Ovary (tissue), 10 donors: ENCODE data around the gene SMIM14. TPM values are rescaled to one million over a fixed set of nuclear protein-coding genes. Genes with fewer than 3 reads are reported as not detected.
"Not testable (repeated sequence)": the region's sequence is repeated elsewhere in the genome, so short reads cannot be mapped to it uniquely, and the experiment has no call there.

Experiments
- DNase-seq, 5 donors: peaks; one replicate each; pipeline ENCODE4 v3.0.0-alpha.2; 2019 to 2020
- H3K27ac ChIP-seq, 2 donors: fragments of 200-600 bp; one replicate each; pipeline versions ENCODE4 v1.5.1 to v1.8.0; 2019 to 2022
- H3K27me3 ChIP-seq: fragments of 200-600 bp; one replicate; pipeline ENCODE4 v1.8.0; 2022
- H3K36me3 ChIP-seq: fragments of 200-600 bp; sonication (generic); one replicate; pipeline ENCODE4 v1.5.1; 2019
- H3K4me1 ChIP-seq: one replicate; pipeline ENCODE4 v1.8.1; 2013; ENCODE audit warnings: mild to moderate bottlenecking, moderate library complexity; ENCODE audit not compliant: insufficient read depth
- H3K4me3 ChIP-seq: fragments of 200-600 bp; sonication (generic); one replicate; pipeline ENCODE4 v1.5.1; 2017
- H3K9me3 ChIP-seq, 2 donors: fragments of 200-600 bp in 1 of 2; sonication (generic) in 1 of 2; one replicate each; pipeline versions ENCODE4 v1.5.1 to v1.8.1; 2013 to 2019; ENCODE audit warnings: mild to moderate bottlenecking in 1 of 2, moderate library complexity in 1 of 2
- CTCF ChIP-seq, 3 donors: fragments of 450-650 bp in 2 of 3; fragments of 200-600 bp in 1 of 3; IDR thresholded peaks; one replicate each; pipeline versions ENCODE4 v1.5.1 to v1.8.0; 2016 to 2022; ENCODE audit warnings: antibody characterized with exemption in 3 of 3, mild to moderate bottlenecking in 1 of 3
- EP300 ChIP-seq: sonication (generic); formaldehyde crosslinking; IDR thresholded peaks from one replicate; pipeline ENCODE4 v1.6.1; 2017; ENCODE audit warnings: antibody characterized with exemption
- POLR2A ChIP-seq: fragments of 450-650 bp; IDR thresholded peaks from one replicate; pipeline ENCODE4 v1.6.1; 2017; ENCODE audit warnings: antibody characterized with exemption, mild to moderate bottlenecking, moderate library complexity
- WGBS, 3 donors: extraction: QIAGEN DNeasy Blood & Tissue Kit in 1 of 3; methylation state at CpG; one replicate each; pipeline versions ENCODE4 v1.1.5 to v1.1.7; 2013 to 2017; 5-methylcytosine and 5-hydroxymethylcytosine counted together
- intact Hi-C, 4 donors: fragments of 100-400 bp; cut with DNase I; formaldehyde crosslinking; loops; one replicate each; pipeline versions ENCODE4 v1.11.0 to v1.15.1; 2022 to 2023
- long read RNA-seq, 3 donors: library from polyadenylated mRNA in 2 of 3; unstranded in 2 of 3; transcript quantifications; one replicate each; pipeline ENCODE4 v2.0.0 and lab custom pipeline, GENCODE V29; 2021 to 2026
- polyA plus RNA-seq, 2 donors: library from polyadenylated mRNA; stranded (reverse); fragments of 200-250 nt in 1 of 2; fragments of 350-450 nt in 1 of 2; fragmentation: Illumina TruSeq in 1 of 2; extraction: RNeasy Lipid Tissue Mini Kit (QIAGEN cat#74804) in 1 of 2; gene quantifications; one replicate each; pipeline ENCODE4 v1.2.3, GENCODE V29; 2013 to 2014
- total RNA-seq, 7 donors: library from RNA; depleted of rRNA in 2 of 7; stranded (reverse); fragments of >200 nt in 2 of 7; fragmentation: NEBNext Ultra II Directional in 3 of 7; extraction: Animal tissue kit (Norgen Biotek cat#: 25700) in 3 of 7; gene quantifications; one replicate each; pipeline versions ENCODE4 v1.1.0 to v1.2.4, GENCODE V29; 2016 to 2023
- donor health status: DM: no; HTN: no; CAD: no; lungs with moderate emphysema.
- donor health status: DM: no; HTN: no; CAD: no.
- donor health status: Bipolar disorder and iron deficiency.
- donor health status: DM: yes; HTN: yes; CAD: no.
- donor health status: DM: no; HTN: no; CAD: no.
- donor health status: DM: yes; HTN: yes; CAD: no.

SMIM14 gene
- total RNA-seq, result 10 to 100 TPM; 27.0 to 63.1 (median 56.9) TPM
- polyA plus RNA-seq, result 10 to 100 TPM; 18.8 to 83.6 TPM
- long read RNA-seq, donor 1, full-length matches to known transcripts, result 713 of 764 reads
- long read RNA-seq, donor 1, partial matches to known transcripts, result 13 of 764 reads
- long read RNA-seq, donor 1, other reads (novel, unspliced or antisense), result 38 of 764 reads
- long read RNA-seq, donor 2, full-length matches to known transcripts, result 20 of 20 reads
- long read RNA-seq, donor 2, partial matches to known transcripts, result 0 of 20 reads
- long read RNA-seq, donor 2, other reads (novel, unspliced or antisense), result 0 of 20 reads
- long read RNA-seq, donor 3, full-length matches to known transcripts, result 88 of 108 reads
- long read RNA-seq, donor 3, partial matches to known transcripts, result 1 of 108 reads
- long read RNA-seq, donor 3, other reads (novel, unspliced or antisense), result 19 of 108 reads

- Histone ChIP-seq H3K4me3 (peak within 1 kb of the TSS; percentile 94), H3K27ac (peak within 1 kb of the TSS; percentile 96 to 98), H3K36me3 (no peaks in the 10 kb centered on the region), H3K4me1 (peaks cover 3% of the 10 kb centered on the region), H3K9me3 (no peaks in the 10 kb centered on the region), H3K27me3 (no peaks in the 10 kb centered on the region)
- intact Hi-C loops, result loop anchor here (2.0 to 10.0 kb wide), 3 partner anchors 111 to 114 kb away; partner anchors contain the start of gene UGDH (in 4 of the 4)
- DNase-seq, result peak; percentile 99
- WGBS, 3 donors, result 0 to 1% (median 1%) methylated on average over 58 to 75 of the region's 75 CpGs
- TF ChIP-seq CTCF (IDR thresholded peaks at IDR 0.05), result peak in 2 of 3 donors; percentile 41 to 66
- TF ChIP-seq EP300, result peak; percentile 87
- TF ChIP-seq POLR2A, result peak; percentile 88
These were observed at the start of gene SMIM14 for GRCh38 chr4:39638354-39639239. Gene SMIM14 (minus strand): TSS chr4:39638865. CDS start chr4:39605145, 33,720 bp downstream.

- no peaks in the 10 kb centered on the region for H3K9me3 ChIP-seq
- H3K4me1 ChIP-seq, result no peaks in the 10 kb centered on the region
- no peaks in the 10 kb centered on the region for H3K36me3 ChIP-seq
- DNase-seq, result no peak
- H3K27ac ChIP-seq, result no peak overlapping the region
- H3K4me3 ChIP-seq, result no peak overlapping the region
- TF ChIP-seq EP300, result no peak
- TF ChIP-seq POLR2A, result no peak
- TF ChIP-seq CTCF (IDR thresholded peaks at IDR 0.05), result no peak
- intact Hi-C loops, result no loop called here
- H3K27me3 ChIP-seq, result no peaks in the 10 kb centered on the region
These were observed 48.3 kb upstream of the SMIM14 start for GRCh38 chr4:39687014-39687413.

GRCh38 chr4:39685990-39686389, 47.3 kb upstream of the SMIM14 start:
- Histone ChIP-seq H3K9me3 (no peaks in the 10 kb centered on the region), H3K4me3 (no peak overlapping the region), H3K4me1 (no peaks in the 10 kb centered on the region), H3K36me3 (no peaks in the 10 kb centered on the region), H3K27me3 (no peaks in the 10 kb centered on the region), H3K27ac (no peak overlapping the region)
- WGBS, 3 donors, result 0 to 40% (median 0%) methylated on average over 1 of the region's 1 CpG
- intact Hi-C loops, result no loop called here
- DNase-seq, result no peak
- no peak for TF ChIP-seq CTCF (IDR thresholded peaks at IDR 0.05)
- no peak for TF ChIP-seq POLR2A
- TF ChIP-seq EP300, result no peak

DNA sequence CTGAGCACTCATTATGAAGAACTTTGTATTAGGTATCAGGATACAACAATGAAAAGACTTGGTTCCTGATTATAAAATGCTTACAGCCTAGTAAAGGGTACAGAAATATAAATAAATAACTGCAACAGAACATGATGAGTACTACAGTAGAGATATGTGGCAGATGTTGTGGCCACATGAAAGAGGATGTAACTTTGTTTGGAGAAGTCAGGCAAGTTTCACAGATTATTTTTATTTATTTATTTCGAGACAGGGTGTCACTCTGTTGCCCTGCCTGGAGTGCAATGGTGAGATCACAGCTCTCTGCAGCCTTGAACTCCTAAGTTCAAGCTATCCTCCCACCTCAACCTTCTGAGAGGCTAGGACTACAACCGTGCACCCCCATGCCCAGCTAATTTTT, 43.5 kb upstream of the SMIM14 start:
- Histone ChIP-seq H3K27me3 (no peaks in the 10 kb centered on the region), H3K4me1 (no peaks in the 10 kb centered on the region), H3K4me3 (no peak overlapping the region), H3K27ac (no peak overlapping the region), H3K9me3 (no peaks in the 10 kb centered on the region), H3K36me3 (no peaks in the 10 kb centered on the region)
- TF ChIP-seq CTCF (IDR thresholded peaks at IDR 0.05) (no peak), POLR2A (no peak), EP300 (no peak)
- DNase-seq, result no peak
- intact Hi-C loops, result no loop called here
- WGBS, 3 donors, result 12 to 40% (median 12%) methylated on average over 2 of the region's 2 CpGs

DNA sequence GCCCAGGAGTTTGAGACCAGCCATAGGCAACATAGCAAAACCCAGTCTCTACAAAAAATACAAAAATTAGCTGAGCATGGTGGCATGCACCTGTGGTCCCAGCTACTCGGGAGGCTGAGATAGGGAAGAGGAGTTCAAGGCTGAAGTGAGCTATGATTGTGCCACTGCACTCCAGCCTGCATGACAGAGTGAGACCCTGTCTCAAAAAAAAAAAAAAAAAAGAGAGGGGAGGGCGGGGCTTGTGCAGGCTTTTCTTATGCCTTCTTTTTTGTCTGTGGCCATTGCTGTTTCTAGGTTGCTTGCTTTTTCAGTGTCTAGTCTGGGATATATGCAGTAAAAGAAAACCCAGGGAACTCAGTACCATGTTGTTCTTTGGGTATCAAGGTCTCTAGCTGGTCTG, 42.3 kb upstream of the SMIM14 start:
- intact Hi-C loops, result not testable (repeated sequence)

DNA sequence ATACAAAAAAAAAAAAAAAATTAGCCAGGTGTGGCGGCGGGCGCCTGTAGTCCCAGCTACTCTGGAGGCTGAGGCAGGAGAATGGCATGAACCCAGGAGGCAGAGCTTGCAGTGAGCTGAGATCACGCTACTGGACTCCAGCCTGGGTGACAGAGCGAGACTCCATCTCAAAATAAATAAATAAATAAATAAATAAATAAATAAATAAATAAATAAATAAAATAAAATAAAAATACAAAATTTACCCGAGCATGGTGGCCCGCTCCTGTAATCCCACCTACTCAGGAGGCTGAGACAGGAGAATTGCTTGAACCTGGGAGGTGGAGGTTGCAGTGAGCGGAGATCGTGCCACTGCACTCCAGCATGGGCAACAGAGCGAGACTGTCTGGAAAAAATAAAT, 37.0 kb upstream of the SMIM14 start:
- DNase-seq, intact Hi-C loops, H3K36me3 ChIP-seq, H3K4me1 ChIP-seq, H3K27ac ChIP-seq, H3K4me3 ChIP-seq, H3K9me3 ChIP-seq, H3K27me3 ChIP-seq: not testable (repeated sequence)
- 91 to 96% (median 93%) methylated on average over 10 of the region's 10 CpGs for WGBS, 3 donors

More for the DNA sequence above, 42.3 kb upstream of the SMIM14 start:
- not testable (repeated sequence) for H3K9me3 ChIP-seq, H3K4me1 ChIP-seq, H3K36me3 ChIP-seq, DNase-seq, H3K27me3 ChIP-seq, H3K27ac ChIP-seq, H3K4me3 ChIP-seq
- whole genome bisulfite sequencing, 3 donors, result 68 to 72% (median 70%) methylated on average over 2 of the region's 2 CpGs

DNA sequence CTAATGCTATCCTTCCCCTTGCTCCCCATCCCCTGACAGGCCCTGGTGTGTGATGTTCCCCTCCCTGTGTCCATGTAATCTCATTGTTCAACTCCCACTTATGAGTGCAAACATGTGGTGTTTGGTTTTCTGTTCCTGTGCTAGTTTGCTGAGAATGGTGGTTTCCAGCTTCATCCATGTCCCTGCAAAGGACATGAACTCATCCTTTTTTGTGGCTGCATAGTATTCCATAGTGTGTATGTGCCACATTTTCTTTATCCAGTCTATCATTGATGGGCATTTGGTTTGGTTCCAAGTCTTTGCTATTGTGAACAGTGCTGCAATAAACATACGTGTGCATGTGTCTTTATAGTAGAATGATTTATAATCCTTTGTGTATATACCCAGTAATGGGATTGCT, 31.6 kb upstream of the SMIM14 start:
- H3K36me3 ChIP-seq, H3K27me3 ChIP-seq, H3K4me1 ChIP-seq, H3K9me3 ChIP-seq, H3K4me3 ChIP-seq, DNase-seq, H3K27ac ChIP-seq, intact Hi-C loops: not testable (repeated sequence)
- 82 to 94% (median 84%) methylated on average over 1 of the region's 1 CpG for WGBS, 3 donors
